Esophagus (tissue), 2 donors: ENCODE results near the gene TLCD1. TPM values are rescaled to one million over a fixed set of nuclear protein-coding genes. Genes with fewer than 3 reads are reported as not detected.
"Not testable (repeated sequence)": the region's sequence is repeated elsewhere in the genome, so short reads cannot be mapped to it uniquely, and the experiment has no call there.

Source experiments
- H3K27ac ChIP-seq, 2 donors: one replicate each; pipeline ENCODE4 v1.5.1; 2013; ENCODE audit warnings: low read depth in 2 of 2, mild to moderate bottlenecking in 2 of 2, inconsistent platforms in 1 of 2, low read length in 1 of 2, moderate library complexity in 1 of 2
- H3K27me3 ChIP-seq, 2 donors: one replicate each; pipeline ENCODE4 v1.6.1; 2013; ENCODE audit warnings: low read length in 2 of 2, control low read depth in 1 of 2, mild to moderate bottlenecking in 1 of 2; ENCODE audit not compliant: insufficient read depth in 2 of 2, control insufficient read depth in 1 of 2
- H3K36me3 ChIP-seq, 2 donors: one replicate each; pipeline ENCODE4 v1.6.1; 2013; ENCODE audit warnings: low read length in 1 of 2; ENCODE audit not compliant: control insufficient read depth in 2 of 2, insufficient read depth in 2 of 2
- H3K4me1 ChIP-seq, 2 donors: one replicate each; pipeline ENCODE4 v1.6.1; 2013; ENCODE audit warnings: low read length in 1 of 2; ENCODE audit not compliant: control insufficient read depth in 2 of 2, insufficient read depth in 2 of 2
- H3K4me3 ChIP-seq, 2 donors: one replicate each; pipeline ENCODE4 v1.5.1; 2013; ENCODE audit warnings: low read length in 2 of 2, mild to moderate bottlenecking in 2 of 2, low read depth in 1 of 2, moderate library complexity in 1 of 2
- H3K9me3 ChIP-seq, 2 donors: one replicate each; pipeline ENCODE4 v1.6.1; 2013; ENCODE audit warnings: mild to moderate bottlenecking in 2 of 2, low read depth in 1 of 2, low read length in 1 of 2, moderate library complexity in 1 of 2; ENCODE audit not compliant: control insufficient read depth in 2 of 2, insufficient read depth in 1 of 2
- WGBS, 2 donors: extraction: QIAGEN DNeasy Blood & Tissue Kit; methylation state at CpG; one replicate each; pipeline ENCODE4 v1.1.7; 2013; 5-methylcytosine and 5-hydroxymethylcytosine counted together
- polyA plus RNA-seq, 2 donors: library from polyadenylated mRNA; stranded (reverse); fragments of 200-250 nt; gene quantifications; one replicate each; pipeline ENCODE4 v1.2.3, GENCODE V29; 2013
- donor health status: healthy with polysubstance abuse.
- donor health status: Bipolar disorder and iron deficiency.

TLCD1 gene
- polyA plus RNA-seq, 2 donors: 12.5 to 16.9 TPM

DNA sequence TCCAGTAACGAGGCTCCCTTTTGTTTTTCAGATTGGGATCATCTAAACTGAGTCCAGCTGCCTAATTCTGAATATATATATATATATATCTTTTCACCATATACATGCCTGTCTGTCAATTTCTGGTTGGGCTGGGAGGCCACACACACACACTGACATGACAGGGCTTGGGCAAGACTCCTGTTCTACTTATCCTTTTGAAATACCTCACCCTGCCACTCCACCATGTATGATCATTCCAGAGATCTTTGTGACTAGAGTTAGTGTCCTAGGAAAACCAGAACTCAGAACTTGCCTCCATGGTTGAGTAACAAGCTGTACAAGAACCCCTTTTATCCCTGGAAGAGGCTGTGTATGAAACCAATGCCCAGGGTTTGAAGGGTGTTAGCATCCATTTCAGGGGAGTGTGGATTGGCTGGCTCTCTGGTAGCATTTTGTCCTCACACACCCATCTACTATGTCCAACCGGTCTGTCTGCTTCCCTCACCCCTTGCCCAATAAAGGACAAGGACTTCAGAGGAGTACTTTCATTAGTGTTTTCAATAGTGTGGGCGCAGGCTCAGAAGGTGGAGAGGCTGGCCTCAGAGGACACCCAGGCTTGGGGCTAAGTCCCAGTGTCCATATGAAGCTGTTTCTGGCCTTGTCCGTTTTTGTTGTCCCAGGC lies 2.1 kb downstream of the TLCD1 start:
- H3K27me3 ChIP-seq, H3K4me3 ChIP-seq, H3K9me3 ChIP-seq: not testable (repeated sequence)
- H3K27ac ChIP-seq: peak overlapping the region; percentile 30 to 93
- WGBS, 2 donors: 54 to 56% methylated on average over 4 of the region's 4 CpGs
- H3K36me3 ChIP-seq: peaks cover 0 to 17% of the 10 kb centered on the region in 2 donors
- peaks cover 0 to 19% of the 10 kb centered on the region in 2 donors for H3K4me1 ChIP-seq

DNA sequence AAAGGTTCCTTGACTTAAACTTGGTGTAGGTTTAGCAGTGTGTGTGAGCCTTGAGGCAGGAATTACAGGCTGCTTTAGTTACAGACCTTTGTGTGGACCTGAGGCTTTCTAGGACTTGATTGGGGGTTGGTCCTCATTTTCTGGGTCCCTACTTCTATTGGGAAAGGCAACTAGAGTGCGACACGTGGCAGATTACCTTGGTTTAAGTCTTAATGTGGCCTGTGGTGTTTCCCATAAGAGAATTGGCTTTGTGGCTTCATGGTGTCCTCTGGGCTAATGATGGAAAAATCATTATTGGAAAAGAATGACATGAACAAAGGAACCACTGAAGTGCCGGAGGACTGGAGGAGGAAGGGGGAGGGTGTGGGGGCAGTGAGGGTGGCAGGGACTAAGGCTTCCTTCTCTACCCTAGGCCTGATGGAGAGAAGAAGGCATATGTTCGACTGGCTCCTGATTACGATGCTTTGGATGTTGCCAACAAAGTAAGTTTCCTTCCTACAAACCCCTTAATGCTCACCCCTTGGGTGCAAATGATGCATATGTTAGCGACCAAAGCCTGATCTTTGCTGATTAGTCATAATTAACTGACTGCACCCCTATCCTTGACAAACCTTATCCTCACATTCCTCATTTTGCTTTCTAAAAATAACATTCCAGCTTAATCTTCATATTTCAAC lies 2.7 kb downstream of the TLCD1 start:
- Histone ChIP-seq H3K27me3 (no peaks in the 10 kb centered on the region), H3K4me3 (no peak overlapping the region), H3K36me3 (peaks cover 0 to 17% of the 10 kb centered on the region in 2 donors), H3K9me3 (no peaks in the 10 kb centered on the region), H3K4me1 (peaks cover 0 to 19% of the 10 kb centered on the region in 2 donors), H3K27ac (peak overlapping the region; percentile 43 to 73)
- 65 to 70% methylated on average over 6 of the region's 6 CpGs for WGBS, 2 donors

DNA sequence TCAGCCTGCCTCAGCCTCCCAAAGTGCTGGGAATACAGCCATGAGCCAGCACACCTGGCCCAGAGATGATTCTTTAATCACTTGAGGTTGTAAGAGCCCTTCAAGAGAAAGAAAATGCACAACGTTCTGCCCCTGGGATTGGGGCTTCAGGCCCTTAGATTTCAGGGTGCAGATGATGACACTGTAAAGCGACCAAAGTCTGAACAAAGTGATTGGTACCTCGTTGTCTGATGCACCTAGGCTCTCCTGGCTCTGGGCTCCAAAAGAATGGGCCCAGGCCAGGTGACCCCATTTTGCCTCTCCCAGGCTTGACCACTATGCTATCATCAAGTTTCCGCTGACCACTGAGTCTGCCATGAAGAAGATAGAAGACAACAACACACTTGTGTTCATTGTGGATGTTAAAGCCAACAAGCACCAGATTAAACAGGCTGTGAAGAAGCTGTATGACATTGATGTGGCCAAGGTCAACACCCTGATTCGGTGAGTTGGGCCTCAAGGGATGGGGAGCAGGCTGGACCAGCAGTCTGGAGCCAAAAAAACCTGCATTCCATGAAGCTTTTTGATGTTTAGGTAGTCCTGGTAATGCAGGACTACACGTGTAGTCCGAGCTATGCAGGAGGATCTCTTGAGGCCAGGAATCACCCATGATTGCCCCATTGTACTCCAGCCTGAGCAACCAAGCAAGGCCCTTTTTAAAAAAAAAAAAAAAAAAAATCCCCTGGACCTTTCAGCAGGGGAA lies 3.4 kb downstream of the TLCD1 start:
- Histone ChIP-seq H3K27me3 (no peaks in the 10 kb centered on the region), H3K4me1 (peaks cover 0 to 19% of the 10 kb centered on the region in 2 donors), H3K27ac (peak overlapping the region; percentile 43 to 73), H3K36me3 (peaks cover 0 to 17% of the 10 kb centered on the region in 2 donors), H3K9me3 (no peaks in the 10 kb centered on the region), H3K4me3 (no peak overlapping the region)
- 57 to 66% methylated on average over 7 of the region's 7 CpGs for WGBS, 2 donors

DNA sequence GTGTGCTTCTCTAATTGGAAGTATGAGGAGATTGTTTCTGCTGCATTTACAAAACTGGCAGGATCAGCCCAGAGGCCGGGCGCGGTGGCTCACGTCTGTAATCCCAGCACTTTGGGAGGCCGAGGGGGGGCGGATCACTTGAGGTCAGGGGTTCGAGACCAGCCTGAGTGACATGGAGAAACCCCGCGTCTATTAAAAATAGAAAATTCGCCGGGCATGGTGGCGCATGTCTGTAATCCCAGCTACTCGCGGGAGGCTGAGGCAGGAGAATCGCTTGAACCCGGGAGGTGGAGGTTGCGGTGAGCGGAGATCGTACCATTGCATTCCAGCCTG lies 5.1 kb downstream of the TLCD1 start:
- H3K27ac ChIP-seq: peak overlapping the region; percentile 3 to 73
- H3K4me1 ChIP-seq: peaks cover 0 to 15% of the 10 kb centered on the region in 2 donors
- H3K36me3 ChIP-seq: peaks cover 0 to 17% of the 10 kb centered on the region in 2 donors
- H3K9me3 ChIP-seq, H3K27me3 ChIP-seq: not testable (repeated sequence)
- 20 to 23% methylated on average over 19 of the region's 19 CpGs for WGBS, 2 donors
- peak overlapping the region; percentile 73 to 74 for H3K4me3 ChIP-seq

DNA sequence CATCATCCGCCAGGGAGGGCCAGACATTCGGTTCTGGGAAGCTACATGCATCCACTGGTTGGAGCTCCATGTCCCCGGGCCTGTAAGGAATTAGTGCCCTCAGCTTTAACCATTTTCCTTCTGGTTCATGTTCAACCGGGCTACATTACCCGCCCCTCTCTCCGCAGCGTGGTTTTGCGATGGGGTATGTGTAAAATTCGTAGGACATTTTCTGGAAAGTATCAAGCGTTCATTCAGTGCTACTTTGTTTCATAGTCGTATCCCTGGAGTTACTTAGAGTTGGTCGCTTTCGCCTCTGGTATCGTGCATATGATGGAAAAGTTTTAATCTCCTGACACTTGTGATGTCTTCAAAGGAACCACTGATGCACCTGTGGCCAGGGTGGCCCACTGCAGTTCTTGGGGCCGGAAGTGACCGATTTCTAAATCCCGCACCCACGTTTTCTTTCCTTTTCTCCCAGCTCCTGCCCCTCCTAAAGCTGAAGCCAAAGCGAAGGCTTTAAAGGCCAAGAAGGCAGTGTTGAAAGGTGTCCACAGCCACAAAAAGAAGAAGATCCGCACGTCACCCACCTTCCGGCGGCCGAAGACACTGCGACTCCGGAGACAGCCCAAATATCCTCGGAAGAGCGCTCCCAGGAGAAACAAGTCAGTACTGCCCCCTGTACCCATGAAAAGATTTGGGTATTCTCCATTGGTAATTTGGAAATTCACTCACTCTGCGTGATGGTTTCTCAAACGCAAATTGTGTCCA lies 5.6 kb downstream of the TLCD1 start:
- peaks cover 0 to 19% of the 10 kb centered on the region in 2 donors for H3K36me3 ChIP-seq
- H3K4me3 ChIP-seq: peak overlapping the region; percentile 73 to 74
- WGBS, 2 donors: 1 to 2% methylated on average over 25 to 29 of the region's 30 CpGs
- peak overlapping the region; percentile 77 to 84 for H3K27ac ChIP-seq
- peaks cover 0 to 15% of the 10 kb centered on the region in 2 donors for H3K4me1 ChIP-seq
- no peaks in the 10 kb centered on the region for H3K27me3 ChIP-seq
- H3K9me3 ChIP-seq: no peaks in the 10 kb centered on the region

DNA sequence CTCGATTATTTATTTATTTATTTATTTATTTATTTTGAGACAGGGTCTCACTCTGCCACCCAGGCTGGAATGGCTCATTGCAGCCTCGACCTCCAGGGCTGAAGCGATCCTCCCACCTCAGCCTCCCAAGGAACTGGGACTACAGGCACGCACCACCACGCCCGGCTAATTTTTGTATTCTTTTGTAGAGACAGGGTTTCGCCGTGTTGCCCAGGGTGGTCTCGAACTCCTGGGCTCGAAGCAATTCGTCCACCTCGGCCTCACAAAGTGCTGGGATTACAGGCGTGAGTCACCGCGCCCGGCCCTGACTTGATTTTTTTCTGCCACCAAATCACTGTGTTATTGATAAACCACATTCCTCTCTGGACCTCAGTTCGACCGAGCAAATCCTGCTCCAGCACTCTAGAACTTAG lies 7.0 kb downstream of the TLCD1 start:
- Histone ChIP-seq H3K27ac (peak overlapping the region; percentile 84), H3K4me1 (peaks cover 0 to 7% of the 10 kb centered on the region in 2 donors), H3K4me3 (peak overlapping the region; percentile 15 to 74), H3K9me3 (no peaks in the 10 kb centered on the region), H3K27me3 (no peaks in the 10 kb centered on the region), H3K36me3 (peaks cover 0 to 25% of the 10 kb centered on the region in 2 donors)
- 24 to 30% methylated on average over 18 of the region's 18 CpGs for WGBS, 2 donors

DNA sequence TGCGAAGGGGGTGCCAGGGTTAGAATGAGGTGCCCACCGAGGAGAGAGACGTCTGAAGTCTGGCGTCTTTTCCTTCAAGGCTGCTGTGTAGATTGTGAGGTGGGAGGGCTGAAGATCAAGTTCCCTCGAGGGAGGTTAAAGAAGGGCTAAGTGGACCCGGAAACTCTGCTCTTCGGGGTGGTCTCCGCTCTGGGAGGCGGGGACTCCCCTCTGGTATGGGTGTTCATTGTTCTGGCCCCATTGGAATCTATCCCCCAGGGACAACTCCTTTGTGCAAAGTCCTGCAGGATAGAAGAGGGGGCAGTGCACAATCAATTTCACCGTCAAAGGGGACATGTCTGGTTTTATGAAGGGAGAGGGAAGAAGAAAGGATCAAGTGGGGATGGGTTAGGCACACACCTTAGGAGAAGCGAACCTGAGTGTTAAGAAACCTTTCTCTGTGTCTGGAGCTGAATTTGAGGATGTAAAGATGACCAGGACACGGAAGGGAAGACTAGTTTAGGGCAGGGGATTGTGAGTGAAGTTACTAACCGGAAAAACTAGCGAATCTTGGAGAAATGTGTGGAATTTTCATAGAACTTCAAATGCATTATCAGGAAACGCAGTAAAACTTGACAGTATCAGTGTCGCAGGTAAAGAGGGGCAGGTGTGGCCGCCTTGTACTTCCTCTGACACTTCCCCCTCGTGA lies 7.6 kb downstream of the TLCD1 start:
- no peaks in the 10 kb centered on the region for H3K27me3 ChIP-seq
- 35 to 44% methylated on average over 18 of the region's 18 CpGs for WGBS, 2 donors
- peak overlapping the region; percentile 45 to 74 for H3K4me3 ChIP-seq
- H3K36me3 ChIP-seq: peaks cover 0 to 27% of the 10 kb centered on the region in 2 donors
- H3K4me1 ChIP-seq: peaks cover 0 to 7% of the 10 kb centered on the region in 2 donors
- H3K9me3 ChIP-seq: no peaks in the 10 kb centered on the region
- peak overlapping the region; percentile 84 to 86 for H3K27ac ChIP-seq

DNA sequence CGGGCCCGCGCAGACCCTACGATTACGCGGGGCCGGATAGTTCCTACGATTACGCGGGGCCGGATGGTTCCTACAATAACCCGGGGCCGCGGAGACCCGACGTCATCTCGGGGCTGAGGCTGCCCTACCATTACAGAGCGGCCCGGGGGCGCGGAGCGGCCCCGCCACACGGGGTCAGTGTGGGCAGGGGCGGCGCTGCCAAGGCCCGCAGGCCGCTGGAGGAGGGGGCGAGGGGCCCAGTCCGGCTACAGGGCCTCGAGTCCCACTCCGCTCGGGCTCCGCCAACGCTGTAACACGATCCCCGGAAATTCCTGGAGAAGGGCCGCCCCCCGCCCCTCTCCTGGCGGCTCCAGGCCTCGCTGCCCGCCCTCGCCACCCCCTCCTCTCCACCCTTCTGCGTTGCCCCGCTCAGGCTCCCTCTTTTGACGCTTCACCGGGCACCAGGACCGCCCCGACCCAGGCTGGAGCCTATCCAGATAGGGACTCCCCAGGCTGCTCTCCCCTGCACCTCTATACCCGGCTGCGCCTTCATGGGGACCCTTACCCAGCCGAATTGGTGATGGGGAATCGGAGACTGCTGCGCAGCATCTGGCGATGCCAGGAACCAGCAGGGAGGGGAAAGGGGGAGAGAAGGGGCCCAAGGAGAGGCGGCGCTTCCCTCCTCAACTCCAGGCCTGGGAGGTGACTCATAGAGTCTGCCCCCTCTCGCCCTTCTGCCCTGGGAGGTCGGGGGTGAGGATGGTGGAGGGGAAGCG lies 8.3 kb downstream of the TLCD1 start, which contains the start of gene RAB34:
RAB34 (minus strand) TSS at position 291 of the 755 bp plus-strand sequence. CDS start 602 bp downstream, outside the sequence.
- H3K27me3 ChIP-seq: no peaks in the 10 kb centered on the region
- H3K27ac ChIP-seq: peak within 1 kb of the TSS; percentile 84 to 86
- 5 to 10% methylated on average over 44 to 60 of the region's 60 CpGs for WGBS, 2 donors
- peak within 1 kb of the TSS; percentile 50 to 51 for H3K4me3 ChIP-seq
- H3K9me3 ChIP-seq: no peaks in the 10 kb centered on the region
- H3K36me3 ChIP-seq: peaks cover 0 to 24% of the 10 kb centered on the region in 2 donors
- peaks cover 0 to 2% of the 10 kb centered on the region in 2 donors for H3K4me1 ChIP-seq
